A673 (cell line): ENCODE measurements around the gene KRTAP10-10.

ENCODE experiments used
- EZH2 ChIP-seq: fragments of 200-600 bp; sonication (generic); IDR thresholded peaks from 2 replicates; pipeline ENCODE4 v1.6.1; 2017; ENCODE audit warnings: borderline replicate concordance, low read depth, mild to moderate bottlenecking, mixed read lengths, antibody characterized with exemption, low read length; ENCODE audit not compliant: poor library complexity, severe bottlenecking
- TF ChIP-seq, protein P1 (sequence below): fragments of 300-800, 200-600 bp; sonication (generic); conservative IDR thresholded peaks from 2 replicates; pipeline ENCODE4 v1.5.1; 2017; ENCODE audit warnings: low read depth, mild to moderate bottlenecking, antibody characterized with exemption, low read length, moderate library complexity, mixed read lengths

DNA sequence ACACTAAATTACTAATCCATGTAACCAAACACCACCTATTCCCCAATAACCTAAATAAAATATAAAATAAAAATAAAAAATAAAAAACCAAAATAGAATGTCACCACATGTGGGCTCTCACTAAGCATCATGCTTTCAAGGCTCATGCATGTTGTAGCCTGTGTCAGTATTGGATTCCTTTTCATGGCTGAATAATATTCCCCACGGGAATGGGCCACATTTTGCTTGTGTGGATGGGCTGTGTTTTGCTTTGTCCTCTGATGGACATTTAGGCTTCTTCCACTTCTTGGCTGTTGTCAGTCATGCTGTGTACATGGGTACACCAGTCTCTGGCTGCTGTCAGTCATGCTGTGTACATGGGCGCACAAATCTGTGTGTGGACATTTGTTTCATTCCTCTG lies 48.1 kb upstream of the KRTAP10-10 start:
- TF ChIP-seq, protein P1, sequence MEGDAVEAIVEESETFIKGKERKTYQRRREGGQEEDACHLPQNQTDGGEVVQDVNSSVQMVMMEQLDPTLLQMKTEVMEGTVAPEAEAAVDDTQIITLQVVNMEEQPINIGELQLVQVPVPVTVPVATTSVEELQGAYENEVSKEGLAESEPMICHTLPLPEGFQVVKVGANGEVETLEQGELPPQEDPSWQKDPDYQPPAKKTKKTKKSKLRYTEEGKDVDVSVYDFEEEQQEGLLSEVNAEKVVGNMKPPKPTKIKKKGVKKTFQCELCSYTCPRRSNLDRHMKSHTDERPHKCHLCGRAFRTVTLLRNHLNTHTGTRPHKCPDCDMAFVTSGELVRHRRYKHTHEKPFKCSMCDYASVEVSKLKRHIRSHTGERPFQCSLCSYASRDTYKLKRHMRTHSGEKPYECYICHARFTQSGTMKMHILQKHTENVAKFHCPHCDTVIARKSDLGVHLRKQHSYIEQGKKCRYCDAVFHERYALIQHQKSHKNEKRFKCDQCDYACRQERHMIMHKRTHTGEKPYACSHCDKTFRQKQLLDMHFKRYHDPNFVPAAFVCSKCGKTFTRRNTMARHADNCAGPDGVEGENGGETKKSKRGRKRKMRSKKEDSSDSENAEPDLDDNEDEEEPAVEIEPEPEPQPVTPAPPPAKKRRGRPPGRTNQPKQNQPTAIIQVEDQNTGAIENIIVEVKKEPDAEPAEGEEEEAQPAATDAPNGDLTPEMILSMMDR = no peak
- no peak for TF ChIP-seq EZH2
